Activated CD4-positive, alpha-beta T cell treated with anti-CD3 and anti-CD28 coated beads for 24 hours (primary cell): ENCODE results near the gene RPL34.

Experiments
- DNase-seq, 2 donors: peaks; one replicate each; pipeline ENCODE4 v3.0.0-alpha.2; 2020; ENCODE audit warnings: low read depth in 2 of 2

The RPL34 gene

DNA sequence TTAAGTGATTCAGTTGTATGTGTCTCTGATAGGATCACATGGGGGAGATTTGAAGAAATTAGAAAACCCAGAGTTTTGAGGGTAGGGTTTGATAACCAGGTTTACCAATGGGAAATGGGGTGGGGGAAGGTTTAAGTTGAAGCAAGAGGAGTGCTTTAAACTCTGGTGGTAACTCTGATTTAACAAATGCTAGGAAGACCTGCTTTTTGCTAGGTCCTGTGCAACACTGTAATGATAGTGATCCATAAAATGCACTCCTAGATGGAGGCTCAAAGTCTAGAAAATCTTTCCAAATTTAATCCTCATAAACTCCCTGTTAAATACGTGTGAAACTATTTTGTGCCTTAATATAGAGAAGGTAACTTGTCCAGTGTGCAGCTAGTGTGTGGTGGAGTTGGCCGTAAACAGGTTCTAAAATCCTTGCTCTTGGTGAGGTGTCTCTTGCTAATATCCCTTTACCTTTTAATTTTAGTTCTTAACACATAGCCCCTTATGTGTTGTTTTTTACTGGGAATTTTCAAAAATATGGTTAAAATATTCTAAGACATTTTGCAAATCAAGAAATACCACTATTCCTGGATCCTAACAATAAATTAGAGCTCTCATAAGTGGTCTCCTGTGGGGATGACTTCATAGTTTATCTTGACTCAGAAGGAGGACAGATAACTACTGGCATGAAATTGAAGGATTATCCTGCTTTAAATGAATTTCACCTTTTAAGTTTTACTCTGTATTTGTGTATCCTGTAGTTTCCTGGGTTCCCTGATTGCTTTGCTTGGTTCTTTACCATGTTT lies 4.1 kb downstream of the RPL34 start:
- no peak for DNase-seq

DNA sequence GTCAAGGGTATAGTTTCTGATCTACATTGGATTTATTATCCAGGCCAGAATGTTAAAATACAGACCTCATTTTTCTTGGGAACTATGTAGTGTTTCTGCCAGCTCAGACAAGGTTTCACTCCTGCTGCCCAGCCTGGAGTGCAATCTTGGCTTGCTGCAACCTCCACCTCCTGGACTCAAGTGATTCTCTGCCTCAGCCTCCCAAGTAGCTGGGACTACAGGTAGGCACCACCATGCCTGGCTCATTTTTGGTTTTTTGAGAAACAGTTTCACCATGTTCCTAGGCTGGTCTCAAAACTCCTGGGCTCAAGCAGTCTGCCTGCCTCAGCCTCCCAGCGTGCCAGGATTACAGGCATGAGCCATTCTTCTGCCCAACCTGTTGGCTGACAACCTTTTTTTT lies 5.7 kb downstream of the RPL34 start:
- DNase-seq = no peak

DNA sequence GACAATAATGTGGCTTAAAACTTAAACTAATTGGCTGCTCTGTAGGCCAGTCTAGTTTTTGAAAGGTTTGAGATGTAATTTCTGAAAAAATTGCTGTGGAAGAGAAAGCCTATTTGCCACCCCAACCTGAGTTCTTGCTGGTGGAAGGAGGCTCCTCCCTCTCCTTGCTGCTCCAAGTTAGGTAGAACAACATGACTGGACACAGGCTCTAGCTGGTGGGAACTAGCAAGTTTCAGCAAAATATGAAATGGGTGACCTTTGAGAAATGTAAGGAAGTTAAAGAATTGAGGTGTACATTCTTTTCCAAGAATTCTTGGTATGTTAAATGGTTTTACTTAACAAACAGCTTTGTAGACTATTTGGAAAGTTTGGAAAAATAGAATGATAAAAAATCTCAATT lies 8.0 kb downstream of the RPL34 start:
- DNase-seq = no peak

DNA sequence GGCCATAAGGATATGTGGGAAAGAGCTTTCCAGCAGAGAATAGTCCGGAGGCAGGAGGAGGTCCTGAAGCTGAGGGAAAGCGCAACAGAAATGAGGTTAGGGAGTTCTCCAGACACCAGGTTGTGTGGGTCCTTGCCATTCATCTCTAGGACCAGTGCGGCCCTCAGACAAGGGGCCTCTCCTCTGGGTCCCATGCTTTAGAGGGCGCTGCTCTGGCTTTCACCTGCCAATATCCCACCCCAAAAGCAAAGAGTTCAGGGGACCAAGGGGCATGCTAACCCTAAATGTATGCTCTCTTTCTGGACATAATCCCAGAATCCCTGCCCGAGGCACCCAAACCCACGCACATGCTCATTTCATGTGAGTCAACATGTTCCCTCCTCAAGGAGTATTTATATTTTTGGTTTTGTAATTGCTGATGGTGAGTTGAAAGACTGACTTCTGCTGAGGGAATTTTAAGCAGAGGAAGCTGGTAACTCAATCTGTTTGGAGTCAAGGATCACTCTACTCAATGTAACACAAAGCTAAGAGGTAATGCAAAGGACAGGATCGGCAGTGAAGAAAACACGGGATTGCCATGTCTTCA lies 14.8 kb downstream of the RPL34 start:
- DNase-seq = no peak

DNA sequence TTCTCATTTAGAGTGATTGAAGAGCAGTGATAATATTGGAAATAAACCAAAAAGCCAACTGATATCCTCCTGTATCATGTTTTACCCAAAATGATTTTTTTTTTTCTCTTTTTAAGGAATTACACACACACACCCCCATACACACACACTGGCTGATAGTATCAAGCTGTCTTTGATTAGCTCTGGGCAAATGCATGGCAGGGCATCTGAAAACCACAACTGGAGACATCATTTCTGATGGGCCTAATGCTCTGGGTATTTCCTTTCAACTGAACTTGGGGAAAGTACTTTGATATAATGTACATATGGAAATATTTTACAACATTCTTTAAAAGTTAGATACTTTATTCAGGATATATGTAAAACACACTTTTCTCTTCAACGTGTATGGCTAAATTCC lies 15.9 kb downstream of the RPL34 start:
- DNase-seq = no peak

DNA sequence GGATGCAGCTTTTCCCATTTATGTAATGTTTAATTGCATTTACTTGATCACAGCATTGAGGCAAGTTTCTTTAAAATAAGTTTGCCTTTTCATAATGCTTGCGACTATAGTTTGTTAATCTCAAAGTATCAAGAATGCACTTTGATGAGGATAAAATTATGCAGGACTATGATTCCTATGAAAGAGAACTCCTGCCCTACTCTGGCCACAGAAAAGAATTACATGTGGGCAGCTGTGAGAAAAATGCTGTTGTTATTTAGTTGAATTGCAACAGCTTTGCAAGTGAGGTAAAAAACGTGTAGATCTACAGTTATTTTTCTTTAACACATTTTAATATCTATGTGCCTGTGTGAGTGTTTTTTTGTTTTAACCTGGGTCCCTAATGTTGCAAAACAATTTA lies 17.5 kb downstream of the RPL34 start:
- no peak for DNase-seq

DNA sequence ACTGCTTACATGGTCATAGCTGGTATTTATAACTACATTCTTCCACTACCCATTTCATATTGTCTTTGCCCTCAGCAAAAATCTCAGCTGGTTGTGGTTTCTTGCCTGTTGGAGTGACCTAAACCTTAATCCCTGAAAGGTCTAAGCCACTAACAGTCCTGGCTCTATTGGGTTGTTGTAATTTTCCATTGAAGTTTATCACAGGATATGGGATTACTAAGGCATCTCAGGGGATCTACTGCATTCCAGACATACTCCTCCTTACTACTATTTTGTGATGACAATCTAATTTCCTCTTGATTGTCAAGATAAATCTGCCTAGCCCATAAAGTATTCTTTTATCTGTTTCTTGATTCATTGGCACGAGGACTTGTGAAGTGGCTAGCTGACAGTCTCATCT lies 23.9 kb downstream of the RPL34 start:
- DNase-seq = no peak

DNA sequence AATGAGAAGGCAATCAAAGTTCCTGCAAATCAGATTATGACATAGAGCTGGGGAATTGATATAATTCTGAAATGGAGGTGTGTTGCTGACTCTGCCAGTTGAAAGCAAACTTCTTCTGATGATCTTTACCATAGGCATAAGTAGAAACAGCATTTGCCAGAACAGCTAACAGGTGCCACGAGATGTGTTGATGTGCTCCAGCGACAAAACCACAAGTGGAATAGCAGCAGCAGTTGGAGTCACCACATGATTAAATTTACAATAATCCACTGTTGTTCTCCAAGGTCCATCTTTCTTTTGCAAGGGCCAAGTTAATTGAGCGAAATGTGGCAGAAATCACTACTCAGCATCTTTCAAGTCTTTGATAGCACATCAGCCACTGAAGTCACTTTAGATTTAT lies 26.3 kb downstream of the RPL34 start:
- no peak for DNase-seq

DNA sequence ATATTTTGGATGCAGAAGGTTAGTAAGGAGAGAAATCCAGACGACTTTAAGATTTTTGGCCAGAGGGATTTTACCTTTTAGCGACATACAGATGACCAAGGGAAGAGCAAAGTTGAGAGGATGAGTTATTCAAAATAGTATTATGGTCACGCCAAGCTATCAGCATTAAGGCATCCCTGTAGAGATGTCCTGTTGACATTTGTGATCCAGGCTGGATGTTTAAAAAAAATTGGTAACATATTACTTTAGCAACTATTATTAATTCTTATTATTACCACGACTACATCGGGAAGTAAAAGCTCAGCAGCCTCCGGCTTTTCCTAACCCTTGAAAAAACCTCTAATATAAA lies 29.5 kb downstream of the RPL34 start:
- no peak for DNase-seq

DNA sequence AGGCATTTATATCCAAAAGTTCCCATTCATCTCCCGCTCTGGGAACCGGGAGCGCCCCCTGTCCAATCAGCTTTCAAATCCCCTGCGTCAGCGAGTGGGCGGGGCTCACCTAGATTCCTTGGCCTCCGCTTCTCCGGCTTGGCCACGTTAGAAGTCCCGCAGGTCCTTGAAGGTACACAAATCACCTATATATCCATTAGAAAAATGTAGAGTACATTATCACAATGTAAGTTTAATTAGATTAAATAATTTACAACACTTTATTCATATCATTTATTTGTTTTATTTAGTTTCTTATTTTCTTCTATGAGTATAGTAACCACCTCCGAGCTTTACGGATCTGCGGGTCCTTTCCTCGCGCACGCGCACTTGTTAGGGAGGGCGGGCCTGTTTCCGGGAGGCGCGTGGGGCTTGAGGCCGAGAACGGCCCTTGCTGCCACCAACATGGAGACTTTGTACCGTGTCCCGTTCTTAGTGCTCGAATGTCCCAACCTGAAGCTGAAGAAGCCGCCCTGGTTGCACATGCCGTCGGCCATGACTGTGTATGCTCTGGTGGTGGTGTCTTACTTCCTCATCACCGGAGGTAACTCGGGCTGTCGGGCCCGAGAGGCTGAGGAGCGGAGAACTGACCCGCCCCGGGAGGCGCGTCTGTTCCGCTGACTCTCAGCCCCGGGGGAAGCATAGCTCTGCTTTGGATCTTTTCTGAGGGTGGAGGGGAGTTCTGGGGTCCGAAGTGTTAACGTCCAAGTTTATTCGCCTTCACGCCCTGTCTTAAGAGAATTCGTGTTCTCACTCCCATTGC lies 30.0 kb downstream of the RPL34 start, which contains the start of gene OSTC:
Gene OSTC, plus strand, starts transcription at position 388 of the 802 bp plus-strand sequence. Its CDS starts 57 bp downstream, at position 445.
- peak; percentile 88 to 89 for DNase-seq

DNA sequence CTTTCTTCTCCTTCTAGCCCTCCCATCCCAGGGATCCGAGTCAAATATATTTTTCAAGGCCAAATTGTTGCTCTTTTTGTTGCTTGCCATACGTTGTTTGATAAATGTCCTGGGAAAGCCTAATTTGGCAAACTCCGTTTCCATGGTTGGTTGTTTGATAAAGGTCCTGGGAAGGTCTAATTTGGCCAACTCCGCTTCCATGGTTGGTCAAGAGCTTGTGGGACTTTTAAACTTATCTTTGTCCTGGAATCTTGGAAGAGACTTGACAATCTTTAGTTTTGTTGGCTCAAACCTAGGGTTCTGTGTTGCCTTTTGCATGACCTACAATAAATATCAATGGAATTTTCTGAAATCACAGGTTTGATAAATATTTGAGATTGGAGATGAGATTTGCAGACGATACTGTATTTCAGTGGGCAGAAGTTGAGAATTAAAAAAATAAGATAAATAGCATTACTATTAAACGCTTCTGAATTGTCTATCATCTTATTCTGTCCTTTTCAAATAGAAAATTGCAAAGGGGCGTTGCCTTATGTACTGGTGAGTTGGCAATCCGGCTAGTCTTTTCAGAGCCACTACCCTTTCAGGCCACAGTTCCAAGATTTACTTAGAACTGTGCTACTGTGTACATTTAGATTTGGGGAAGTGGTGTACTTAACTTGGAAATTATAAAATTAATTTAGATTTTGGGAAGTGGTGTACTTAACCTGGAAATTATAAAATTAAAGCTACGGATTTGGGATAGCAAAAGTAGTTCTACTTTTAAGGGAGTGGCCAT lies 30.8 kb downstream of the RPL34 start:
- DNase-seq = no peak

DNA sequence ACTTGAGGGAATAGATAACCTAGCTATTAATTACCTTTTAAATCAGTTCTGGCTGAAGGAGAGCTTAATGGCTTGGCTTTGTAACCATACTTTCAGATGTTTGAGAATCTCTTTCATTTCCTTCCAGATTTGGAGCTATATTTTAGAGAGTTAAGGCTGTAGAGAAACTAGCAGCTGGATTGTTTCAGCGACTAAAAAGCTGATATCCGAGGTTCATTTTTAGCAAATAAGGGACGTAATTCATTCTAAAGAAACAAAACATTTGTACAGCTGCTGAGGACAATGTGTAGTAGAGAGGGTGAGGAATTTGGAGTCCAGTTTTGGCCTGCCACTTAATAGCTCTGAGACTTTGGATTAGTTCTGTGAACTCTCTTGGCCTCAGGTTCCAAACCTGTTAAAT lies 42.3 kb downstream of the RPL34 start:
- DNase-seq = no peak

DNA sequence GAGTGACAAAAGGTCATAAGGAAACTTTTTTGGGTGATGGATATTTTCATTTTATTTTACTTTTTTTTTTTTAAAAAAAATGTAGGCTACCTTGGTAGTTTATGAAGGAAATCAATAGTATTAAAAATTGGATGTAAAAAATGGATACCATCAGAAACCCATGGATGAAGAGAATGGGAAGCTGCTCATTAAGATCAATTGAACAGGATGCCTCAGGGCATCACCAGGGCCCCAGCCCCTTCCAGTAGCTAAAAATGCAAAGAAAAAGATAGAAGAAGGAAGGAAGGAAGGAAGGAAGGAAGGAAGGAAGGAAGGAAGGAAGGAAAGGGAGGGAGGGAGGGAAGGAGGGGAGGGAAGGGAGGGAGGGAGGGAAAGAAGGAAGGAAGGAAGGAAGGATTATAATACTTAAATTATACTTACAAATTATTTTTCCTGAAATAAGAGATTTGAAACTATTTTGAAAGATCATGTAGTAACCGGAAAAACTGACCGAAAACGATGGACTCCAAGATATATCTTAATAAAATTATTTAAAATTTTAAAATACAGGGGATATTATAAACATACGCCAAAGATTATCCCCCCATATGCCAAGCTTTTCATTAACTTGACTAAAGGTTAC lies 54.1 kb downstream of the RPL34 start:
- no peak for DNase-seq
